GM12891 (cell line): ENCODE data around the gene MOB3C.

Experiments used
- POLR2A ChIP-seq: IDR thresholded peaks from 2 replicates; pipeline ENCODE4 v1.6.1; 2011; ENCODE audit warnings: low read depth, low read length, control low read depth
- POLR2AphosphoS5 ChIP-seq: IDR thresholded peaks from 2 replicates; pipeline ENCODE4 v1.6.1; 2011; ENCODE audit warnings: low read depth, low read length, control low read depth
- TAF1 ChIP-seq: IDR thresholded peaks from 2 replicates; pipeline ENCODE4 v1.6.1; 2011; ENCODE audit warnings: low read depth, low read length, control low read depth

DNA sequence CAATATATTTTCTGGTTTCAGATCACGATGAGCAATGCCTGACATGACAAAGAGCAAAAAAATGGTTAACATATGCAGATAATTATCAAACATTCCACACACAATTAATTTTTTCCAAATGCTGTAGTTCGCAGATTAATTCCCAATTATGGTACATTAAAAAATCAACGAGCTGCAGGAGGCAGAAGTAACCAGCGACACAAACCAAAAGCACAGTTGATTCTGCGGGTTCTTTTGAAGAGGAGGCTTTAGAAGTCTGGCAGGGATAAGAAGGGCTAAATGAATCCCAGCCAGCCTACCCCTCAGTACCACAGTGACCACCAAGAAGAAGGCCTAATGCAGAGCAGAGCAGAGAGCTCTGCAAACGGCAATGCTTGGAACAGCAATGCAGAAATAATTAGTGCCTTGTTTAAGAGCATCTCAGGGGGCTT is 48.1 kb downstream of the MOB3C start:
- TF ChIP-seq POLR2A (no peak), TAF1 (no peak), POLR2AphosphoS5 (no peak)
